GM12878 (cell line): ENCODE data around the gene ALG2. TPM values are rescaled to one million over a fixed set of nuclear protein-coding genes. Genes with fewer than 3 reads are reported as not detected.

ENCODE experiments used
- BACH1 ChIP-seq: fragments of 450-650 bp; IDR thresholded peaks from 2 replicates; pipeline ENCODE4 v1.6.1; 2017; ENCODE audit warnings: mild to moderate bottlenecking, borderline replicate concordance
- BMI1 ChIP-seq: fragments of 450-650 bp; IDR thresholded peaks from 2 replicates; pipeline ENCODE4 v1.6.1; 2016; ENCODE audit warnings: mild to moderate bottlenecking, moderate library complexity, borderline replicate concordance
- CBX3 ChIP-seq: fragments of 200-600 bp; sonication (generic); IDR thresholded peaks from 2 replicates; pipeline ENCODE4 v1.6.1; 2016; ENCODE audit warnings: low read depth, borderline replicate concordance
- EGR1 ChIP-seq, 2 experiments: IDR thresholded peaks; 1 replicate in 1 of 2; 2 replicates in 1 of 2; pipeline ENCODE4 v1.6.1; 2011 to 2012; ENCODE audit warnings: low read depth in 2 of 2, low read length in 2 of 2, borderline replicate concordance in 1 of 2, mild to moderate bottlenecking in 1 of 2, moderate library complexity in 1 of 2
- IKZF2 ChIP-seq, 2 experiments: fragments of 450-650 bp; IDR thresholded peaks; 2 replicates each; pipeline ENCODE4 v1.6.1; 2017; ENCODE audit warnings: mild to moderate bottlenecking in 2 of 2, moderate library complexity in 2 of 2
- IRF3 ChIP-seq: fragments of 450-650 bp; IDR thresholded peaks from 2 replicates; pipeline ENCODE4 v1.6.1; 2014; ENCODE audit warnings: mild to moderate bottlenecking
- JUNB ChIP-seq: IDR thresholded peaks from 2 replicates; pipeline ENCODE4 v1.6.1; 2016; ENCODE audit warnings: antibody characterized with exemption, mild to moderate bottlenecking
- KLF5 ChIP-seq: fragments of 450-650 bp; IDR thresholded peaks from 2 replicates; pipeline ENCODE4 v1.6.1; 2014; ENCODE audit warnings: mild to moderate bottlenecking; ENCODE audit not compliant: partially characterized antibody
- NFXL1 ChIP-seq: fragments of 450-650 bp; IDR thresholded peaks from 2 replicates; pipeline ENCODE4 v1.6.1; 2017; ENCODE audit warnings: antibody characterized with exemption, mild to moderate bottlenecking, borderline replicate concordance
- NFYB ChIP-seq: IDR thresholded peaks from 2 replicates; pipeline ENCODE4 v1.6.1; 2011; ENCODE audit warnings: low read depth, mild to moderate bottlenecking, low read length, improper control_type of control experiment, moderate library complexity; ENCODE audit not compliant: insufficient read depth
- NR2C1 ChIP-seq: fragments of 450-650 bp; IDR thresholded peaks from 2 replicates; pipeline ENCODE4 v1.6.1; 2017; ENCODE audit warnings: antibody characterized with exemption, mild to moderate bottlenecking, moderate library complexity
- PAX5 ChIP-seq: IDR thresholded peaks from 2 replicates; pipeline ENCODE4 v1.6.1; 2011; ENCODE audit warnings: low read depth, low read length, borderline replicate concordance
- PML ChIP-seq: IDR thresholded peaks from 2 replicates; pipeline ENCODE4 v1.6.1; 2012; ENCODE audit warnings: low read length, inconsistent platforms
- POLR2AphosphoS2 ChIP-seq: IDR thresholded peaks from 2 replicates; pipeline ENCODE4 v1.6.1; 2011; ENCODE audit warnings: low read depth, mild to moderate bottlenecking, low read length, improper control_type of control experiment, moderate library complexity
- RELB ChIP-seq: fragments of 450-650 bp; IDR thresholded peaks from 2 replicates; pipeline ENCODE4 v1.6.1; 2017; ENCODE audit warnings: low read depth, mild to moderate bottlenecking, moderate library complexity
- SKIL ChIP-seq: fragments of 450-650 bp; IDR thresholded peaks from 2 replicates; pipeline ENCODE4 v1.6.1; 2017; ENCODE audit warnings: mild to moderate bottlenecking, low read depth, inconsistent platforms; ENCODE audit not compliant: poor library complexity, severe bottlenecking
- SUPT20H ChIP-seq: IDR thresholded peaks from 2 replicates; pipeline ENCODE4 v1.6.1; 2011; ENCODE audit warnings: low read depth, mild to moderate bottlenecking, low read length, moderate library complexity, borderline replicate concordance; ENCODE audit not compliant: control insufficient read depth
- SUZ12 ChIP-seq: fragments of 200-600 bp; sonication (generic); IDR thresholded peaks from one replicate; pipeline ENCODE4 v1.6.1; 2018; ENCODE audit warnings: antibody characterized with exemption, mild to moderate bottlenecking; ENCODE audit not compliant: unreplicated experiment
- TARDBP ChIP-seq: IDR thresholded peaks from 2 replicates; pipeline ENCODE4 v1.6.1; 2016; ENCODE audit warnings: borderline replicate concordance
- TCF12 ChIP-seq: IDR thresholded peaks from 2 replicates; pipeline ENCODE4 v1.6.1; 2011; ENCODE audit warnings: low read depth, mild to moderate bottlenecking, low read length
- ZNF592 ChIP-seq: fragments of 450-650 bp; IDR thresholded peaks from 2 replicates; pipeline ENCODE4 v1.6.1; 2017; ENCODE audit warnings: mild to moderate bottlenecking, moderate library complexity
- polyA plus RNA-seq, 11 experiments: library from polyadenylated mRNA; depleted of rRNA in 4 of 11; unstranded in 6 of 11; stranded (reverse) in 5 of 11; fragments of >200 nt; fragmentation: Nextera tagmentation in 4 of 11; fragmentation: Illumina TruSeq in 1 of 11; extraction: Ambion mirVana in 4 of 11; extraction: Trizol in 1 of 11; gene quantifications; 1 replicate in 1 of 11; 2 replicates in 10 of 11; pipeline versions ENCODE4 v1.2.1 to v1.2.3, GENCODE V29; 2011 to 2016; ENCODE audit warnings: inconsistent platforms in 2 of 11, missing spikeins in 2 of 11, low read depth in 1 of 11
- total RNA-seq, 4 experiments: library from RNA; depleted of rRNA in 3 of 4; stranded (reverse); fragments of >200 nt in 3 of 4; fragmentation: Illumina TruSeq in 1 of 4; extraction: Trizol in 1 of 4; gene quantifications; 2 replicates each; pipeline versions ENCODE4 v1.2.1 to v1.2.3, GENCODE V29; 2013 to 2021

The ALG2 gene
- total and polyA plus RNA-seq, 10 of the 15 experiments (the other 5 are each of a cell fraction or from before 2014, with no cell fraction given): 8.8 to 52.5 (median 38.6) TPM

- TF ChIP-seq ZNF592: no peak
- TF ChIP-seq TCF12: no peak
- peak; percentile 53 for TF ChIP-seq JUNB
- no peak for TF ChIP-seq POLR2AphosphoS2
- TF ChIP-seq BACH1: no peak
- no peak for TF ChIP-seq NR2C1
- no peak for TF ChIP-seq RELB
- no peak for TF ChIP-seq BMI1
- 0 out of 2 replicates have a peak, but pooled peaks have one; percentile 36 for TF ChIP-seq PAX5
- no peak for TF ChIP-seq NFXL1
- peak; percentile 89 to 90 for TF ChIP-seq IKZF2 (IDR thresholded peaks at IDR 0.05)
- no peak for TF ChIP-seq IRF3
- TF ChIP-seq SUPT20H: no peak
- no peak for TF ChIP-seq KLF5
- TF ChIP-seq EGR1 (IDR thresholded peaks at IDR 0.05; ENCODE audit: borderline replicate concordance in 1 of 2, low read depth in 2 of 2, low read length in 2 of 2): no peak
- no peak for TF ChIP-seq SUZ12
- no peak for TF ChIP-seq PML
- no peak for TF ChIP-seq SKIL
- TF ChIP-seq TARDBP: no peak
- no peak for TF ChIP-seq NFYB
- no peak for TF ChIP-seq CBX3
Observed at GRCh38 chr9:99199938-99200539, 21.7 kb downstream of the ALG2 start (continued).
